ENCODE data around the gene TOX2. TPM values are rescaled to one million over a fixed set of nuclear protein-coding genes. Genes with fewer than 3 reads are reported as not detected.

Gene TOX2
- total RNA-seq, 2 donors from 2014 or later: 8.8 to 52.8 TPM

DNA sequence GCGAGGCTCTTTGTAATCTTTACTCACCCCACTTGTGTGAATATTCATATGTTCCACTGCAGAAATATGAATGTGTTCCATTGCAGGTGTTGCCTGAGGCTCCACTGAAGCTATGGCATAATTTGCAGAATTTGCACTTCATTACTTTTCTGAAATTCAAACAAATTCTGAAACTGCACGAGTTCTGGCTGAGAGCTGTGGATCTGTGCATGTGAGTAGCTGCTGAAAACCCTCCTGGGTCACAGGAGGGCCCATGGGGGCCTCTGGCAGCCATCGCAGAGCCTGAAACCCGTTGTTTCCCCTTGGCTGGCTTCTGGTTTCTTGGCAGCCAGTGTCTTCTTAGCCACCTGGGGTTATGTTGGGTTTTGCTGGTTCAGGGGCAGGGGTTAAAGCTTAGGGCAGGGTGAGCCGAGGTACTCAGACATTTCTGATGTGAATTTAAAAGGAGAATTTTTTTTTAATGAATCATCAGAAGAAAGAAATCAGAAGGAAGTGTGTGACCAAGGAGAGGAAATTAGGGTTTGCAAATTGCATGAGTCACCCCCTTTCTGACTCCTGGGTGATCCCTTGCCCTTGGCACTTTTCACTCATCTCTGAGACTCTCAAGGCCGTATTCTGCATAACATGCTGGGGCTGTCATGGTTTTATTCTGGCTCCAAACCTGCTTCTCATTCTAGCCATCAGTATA lies 40.6 kb downstream of the TOX2 start:
- Histone ChIP-seq H3K27me3 (replicated peaks; ENCODE audit: insufficient read depth) (no peaks in the 10 kb centered on the region), H3K9me3 (no peaks in the 10 kb centered on the region), H3K36me3 (no peaks in the 10 kb centered on the region), H3K27ac (no peak overlapping the region), H3K4me1 (replicated peaks) (no peaks in the 10 kb centered on the region), H3K4me3 (no peak overlapping the region)
- DNase-seq (ENCODE audit: low spot score): no peak
- no peak for TF ChIP-seq POLR2AphosphoS5 (IDR thresholded peaks at IDR 0.05)
- TF ChIP-seq, protein P1, sequence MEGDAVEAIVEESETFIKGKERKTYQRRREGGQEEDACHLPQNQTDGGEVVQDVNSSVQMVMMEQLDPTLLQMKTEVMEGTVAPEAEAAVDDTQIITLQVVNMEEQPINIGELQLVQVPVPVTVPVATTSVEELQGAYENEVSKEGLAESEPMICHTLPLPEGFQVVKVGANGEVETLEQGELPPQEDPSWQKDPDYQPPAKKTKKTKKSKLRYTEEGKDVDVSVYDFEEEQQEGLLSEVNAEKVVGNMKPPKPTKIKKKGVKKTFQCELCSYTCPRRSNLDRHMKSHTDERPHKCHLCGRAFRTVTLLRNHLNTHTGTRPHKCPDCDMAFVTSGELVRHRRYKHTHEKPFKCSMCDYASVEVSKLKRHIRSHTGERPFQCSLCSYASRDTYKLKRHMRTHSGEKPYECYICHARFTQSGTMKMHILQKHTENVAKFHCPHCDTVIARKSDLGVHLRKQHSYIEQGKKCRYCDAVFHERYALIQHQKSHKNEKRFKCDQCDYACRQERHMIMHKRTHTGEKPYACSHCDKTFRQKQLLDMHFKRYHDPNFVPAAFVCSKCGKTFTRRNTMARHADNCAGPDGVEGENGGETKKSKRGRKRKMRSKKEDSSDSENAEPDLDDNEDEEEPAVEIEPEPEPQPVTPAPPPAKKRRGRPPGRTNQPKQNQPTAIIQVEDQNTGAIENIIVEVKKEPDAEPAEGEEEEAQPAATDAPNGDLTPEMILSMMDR (IDR thresholded peaks at IDR 0.05): no peak
- no peak for TF ChIP-seq POLR2A (IDR thresholded peaks at IDR 0.05)
- intact Hi-C loops (cut with DNase I): no loop called here
- 38% methylated on average over 6 of the region's 6 CpGs for WGBS

DNA sequence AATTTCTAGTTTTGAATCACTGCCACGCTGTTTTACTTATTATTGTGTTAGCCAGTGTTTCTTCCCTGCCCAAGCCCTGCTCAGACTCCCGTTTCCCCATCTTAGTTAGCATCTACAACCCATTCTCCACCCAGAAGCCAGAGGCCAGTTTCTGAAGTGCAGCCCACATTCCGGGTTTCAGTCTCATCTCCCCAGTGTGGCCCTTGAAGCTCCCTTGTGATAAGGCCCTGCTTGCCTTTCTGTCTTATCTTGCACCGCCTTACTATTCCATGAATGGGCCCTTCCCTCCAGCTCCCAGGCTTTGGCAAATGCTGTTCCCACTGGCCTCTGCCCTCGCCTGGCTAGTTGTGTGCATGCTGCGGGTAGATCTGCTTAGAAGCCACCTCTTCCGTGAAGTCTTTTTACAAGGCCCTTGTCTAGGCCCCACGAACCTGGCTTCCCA lies 41.1 kb downstream of the TOX2 start:
- whole genome bisulfite sequencing: 86% methylated on average over 8 of the region's 8 CpGs
- TF ChIP-seq POLR2A (IDR thresholded peaks at IDR 0.05): no peak
- TF ChIP-seq, protein P1 (IDR thresholded peaks at IDR 0.05): no peak
- TF ChIP-seq POLR2AphosphoS5 (IDR thresholded peaks at IDR 0.05): no peak
- intact Hi-C loops (cut with DNase I): no loop called here
- DNase-seq (ENCODE audit: low spot score): no peak
- Histone ChIP-seq H3K4me1 (replicated peaks) (no peaks in the 10 kb centered on the region), H3K36me3 (no peaks in the 10 kb centered on the region), H3K4me3 (no peak overlapping the region), H3K9me3 (no peaks in the 10 kb centered on the region), H3K27me3 (replicated peaks; ENCODE audit: insufficient read depth) (no peaks in the 10 kb centered on the region), H3K27ac (no peak overlapping the region)

DNA sequence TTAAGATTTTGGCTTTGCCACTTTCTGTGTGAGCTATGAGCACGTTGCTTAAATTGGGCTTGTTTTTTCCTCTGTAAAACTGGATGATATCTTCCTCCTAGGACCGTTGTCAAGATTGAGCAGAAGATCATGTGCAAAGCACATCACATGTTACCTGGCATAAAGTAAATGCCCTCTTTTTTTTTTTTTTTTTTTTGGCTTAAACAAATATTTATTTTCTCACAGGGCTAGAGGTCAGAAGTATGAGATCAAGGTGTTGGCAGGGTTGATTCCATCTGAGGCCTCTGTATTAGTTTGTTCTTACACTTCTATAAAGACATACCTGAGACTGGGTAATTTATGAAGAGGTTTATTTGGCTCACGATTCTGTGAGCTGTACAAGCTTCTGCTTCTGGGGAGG lies 42.7 kb downstream of the TOX2 start:
- TF ChIP-seq POLR2AphosphoS5 (IDR thresholded peaks at IDR 0.05) (no peak), POLR2A (IDR thresholded peaks at IDR 0.05) (no peak)
- TF ChIP-seq, protein P1 (IDR thresholded peaks at IDR 0.05): no peak

DNA sequence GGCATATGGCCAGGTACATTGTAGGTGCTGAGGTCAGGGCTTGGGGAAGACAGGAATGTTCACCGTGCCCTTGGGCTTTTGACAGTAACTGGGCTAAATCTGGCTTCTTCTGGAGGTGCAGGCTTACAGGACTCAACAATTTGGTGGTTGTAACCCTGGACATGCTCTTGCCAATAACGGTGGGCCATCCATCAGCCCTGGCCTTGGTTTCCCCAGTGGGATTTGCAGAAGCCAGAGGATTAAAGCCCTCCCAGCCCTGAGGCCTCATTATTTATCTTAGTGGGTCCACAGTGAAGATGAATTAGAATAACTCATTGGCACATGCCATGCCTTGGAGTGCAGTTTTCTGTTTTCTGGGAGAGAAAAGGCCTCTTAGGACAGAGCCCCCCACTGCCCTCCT lies 44.0 kb downstream of the TOX2 start:
- H3K4me3 ChIP-seq: no peak overlapping the region
- intact Hi-C loops (cut with DNase I): no loop called here
- H3K27ac ChIP-seq: no peak overlapping the region
- H3K27me3 ChIP-seq (replicated peaks; ENCODE audit: insufficient read depth): no peaks in the 10 kb centered on the region
- no peaks in the 10 kb centered on the region for H3K9me3 ChIP-seq
- WGBS: 95% methylated on average over 2 of the region's 2 CpGs
- TF ChIP-seq, protein P1 (IDR thresholded peaks at IDR 0.05): no peak
- no peak for TF ChIP-seq POLR2A (IDR thresholded peaks at IDR 0.05)
- no peak for TF ChIP-seq POLR2AphosphoS5 (IDR thresholded peaks at IDR 0.05)
- H3K36me3 ChIP-seq: no peaks in the 10 kb centered on the region
- DNase-seq (ENCODE audit: low spot score): no peak
- H3K4me1 ChIP-seq (replicated peaks): no peaks in the 10 kb centered on the region

More for the DNA sequence above, 42.7 kb downstream of the TOX2 start:
- no peaks in the 10 kb centered on the region for H3K4me1 ChIP-seq (replicated peaks)
- no peaks in the 10 kb centered on the region for H3K9me3 ChIP-seq
- 38% methylated on average over 3 of the region's 3 CpGs for WGBS
- DNase-seq (ENCODE audit: low spot score): no peak
- H3K27me3 ChIP-seq (replicated peaks; ENCODE audit: insufficient read depth): no peaks in the 10 kb centered on the region
- H3K4me3 ChIP-seq: no peak overlapping the region
- no peaks in the 10 kb centered on the region for H3K36me3 ChIP-seq
- intact Hi-C loops (cut with DNase I): no loop called here
- H3K27ac ChIP-seq: no peak overlapping the region

Measured in prostate gland (tissue), 2 donors.